Measurements from ENCODE around the gene POMGNT2. TPM values are rescaled to one million over a fixed set of nuclear protein-coding genes. Genes with fewer than 3 reads are reported as not detected.

The POMGNT2 gene
- total RNA-seq, 1 experiment from 2014 or later: 15.5 TPM

DNA sequence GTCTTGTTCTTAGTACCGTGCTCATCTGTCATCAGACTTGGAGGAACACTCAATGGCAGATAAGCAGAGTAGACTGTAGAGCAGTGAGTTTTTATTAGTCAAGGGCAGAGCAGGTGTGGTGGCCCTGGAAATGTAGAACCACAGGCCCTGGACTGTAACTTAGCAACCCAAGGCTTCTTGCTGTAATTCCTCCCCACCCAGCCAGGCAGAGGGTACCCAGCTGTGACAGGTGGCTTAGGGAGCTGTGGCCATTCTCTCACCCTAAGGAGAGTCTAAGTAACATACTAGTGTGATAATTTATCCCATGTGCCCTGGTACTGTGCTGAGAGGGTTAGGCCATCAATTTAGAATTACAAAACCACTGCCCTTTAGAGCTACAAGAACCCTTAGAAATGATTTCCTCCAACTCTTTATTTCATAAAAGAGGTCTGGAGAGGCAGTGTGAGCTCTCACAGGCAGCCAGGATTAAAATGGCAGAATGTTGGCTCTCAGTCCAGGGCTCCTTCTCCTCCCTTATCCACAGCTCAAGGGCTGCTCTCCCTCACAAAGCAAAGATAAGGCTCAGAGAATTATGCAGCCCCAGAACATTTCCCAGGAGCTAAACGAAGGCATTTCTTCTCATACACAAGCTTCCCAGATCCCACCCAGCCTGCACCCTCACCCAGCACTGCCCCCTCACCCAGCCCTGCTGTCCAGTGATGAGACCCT lies 3.0 kb downstream of the POMGNT2 start:
- Mint-ChIP-seq H3K9me3 (ENCODE audit: low read depth, unreplicated experiment) (no peaks in the 10 kb centered on the region), H3K27ac (ENCODE audit: unreplicated experiment) (no peak overlapping the region), H3K36me3 (ENCODE audit: insufficient read depth, unreplicated experiment) (peaks cover 11% of the 10 kb centered on the region), H3K4me1 (ENCODE audit: low read depth, unreplicated experiment) (peaks cover 7% of the 10 kb centered on the region), H3K27me3 (ENCODE audit: unreplicated experiment) (no peaks in the 10 kb centered on the region), H3K4me3 (ENCODE audit: low read depth, unreplicated experiment) (no peak overlapping the region)
- BruUV-seq (replicated peaks): no TSS peak
- CTCF ChIA-PET: interaction anchor here (0.5 kb wide), 1 partner anchor 405 kb away, joined by 3 read pairs; no protein-coding TSS in a partner anchor
- no peak for DNase-seq
- intact Hi-C loops (cut with micrococcal nuclease; ENCODE audit: unreplicated experiment): no loop called here
- TF ChIP-seq, protein P1, sequence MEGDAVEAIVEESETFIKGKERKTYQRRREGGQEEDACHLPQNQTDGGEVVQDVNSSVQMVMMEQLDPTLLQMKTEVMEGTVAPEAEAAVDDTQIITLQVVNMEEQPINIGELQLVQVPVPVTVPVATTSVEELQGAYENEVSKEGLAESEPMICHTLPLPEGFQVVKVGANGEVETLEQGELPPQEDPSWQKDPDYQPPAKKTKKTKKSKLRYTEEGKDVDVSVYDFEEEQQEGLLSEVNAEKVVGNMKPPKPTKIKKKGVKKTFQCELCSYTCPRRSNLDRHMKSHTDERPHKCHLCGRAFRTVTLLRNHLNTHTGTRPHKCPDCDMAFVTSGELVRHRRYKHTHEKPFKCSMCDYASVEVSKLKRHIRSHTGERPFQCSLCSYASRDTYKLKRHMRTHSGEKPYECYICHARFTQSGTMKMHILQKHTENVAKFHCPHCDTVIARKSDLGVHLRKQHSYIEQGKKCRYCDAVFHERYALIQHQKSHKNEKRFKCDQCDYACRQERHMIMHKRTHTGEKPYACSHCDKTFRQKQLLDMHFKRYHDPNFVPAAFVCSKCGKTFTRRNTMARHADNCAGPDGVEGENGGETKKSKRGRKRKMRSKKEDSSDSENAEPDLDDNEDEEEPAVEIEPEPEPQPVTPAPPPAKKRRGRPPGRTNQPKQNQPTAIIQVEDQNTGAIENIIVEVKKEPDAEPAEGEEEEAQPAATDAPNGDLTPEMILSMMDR (IDR thresholded peaks at IDR 0.05; ENCODE audit: unreplicated experiment): no peak

DNA sequence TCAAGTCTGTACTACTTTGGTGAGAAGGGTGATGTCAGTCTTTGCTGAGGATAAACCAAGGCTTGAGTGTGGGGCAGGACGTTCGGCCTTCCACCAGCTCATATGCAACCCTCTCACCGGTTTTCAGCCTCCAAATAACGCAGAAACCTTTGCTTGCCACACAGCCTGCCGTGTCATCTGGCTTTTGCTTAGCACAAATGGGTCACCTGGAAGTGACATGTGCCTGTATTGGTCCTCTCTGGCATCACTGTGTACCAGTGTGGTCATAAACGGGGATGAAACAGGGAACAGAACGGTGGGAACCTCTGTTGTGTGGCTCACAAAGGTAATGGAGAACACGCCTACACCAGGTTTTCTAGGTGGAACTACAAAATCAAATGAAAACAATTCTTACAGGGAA lies 7.1 kb downstream of the POMGNT2 start:
- Mint-ChIP-seq H3K4me1 (ENCODE audit: low read depth, unreplicated experiment) (no peaks in the 10 kb centered on the region), H3K27me3 (ENCODE audit: unreplicated experiment) (no peaks in the 10 kb centered on the region), H3K36me3 (ENCODE audit: insufficient read depth, unreplicated experiment) (no peaks in the 10 kb centered on the region), H3K27ac (ENCODE audit: unreplicated experiment) (no peak overlapping the region), H3K9me3 (ENCODE audit: low read depth, unreplicated experiment) (no peaks in the 10 kb centered on the region), H3K4me3 (ENCODE audit: low read depth, unreplicated experiment) (no peak overlapping the region)
- BruUV-seq (replicated peaks): no TSS peak
- no peak for DNase-seq
- intact Hi-C loops (cut with micrococcal nuclease; ENCODE audit: unreplicated experiment): no loop called here
- TF ChIP-seq, protein P1 (IDR thresholded peaks at IDR 0.05; ENCODE audit: unreplicated experiment): no peak
- CTCF ChIA-PET: no interaction called here

DNA sequence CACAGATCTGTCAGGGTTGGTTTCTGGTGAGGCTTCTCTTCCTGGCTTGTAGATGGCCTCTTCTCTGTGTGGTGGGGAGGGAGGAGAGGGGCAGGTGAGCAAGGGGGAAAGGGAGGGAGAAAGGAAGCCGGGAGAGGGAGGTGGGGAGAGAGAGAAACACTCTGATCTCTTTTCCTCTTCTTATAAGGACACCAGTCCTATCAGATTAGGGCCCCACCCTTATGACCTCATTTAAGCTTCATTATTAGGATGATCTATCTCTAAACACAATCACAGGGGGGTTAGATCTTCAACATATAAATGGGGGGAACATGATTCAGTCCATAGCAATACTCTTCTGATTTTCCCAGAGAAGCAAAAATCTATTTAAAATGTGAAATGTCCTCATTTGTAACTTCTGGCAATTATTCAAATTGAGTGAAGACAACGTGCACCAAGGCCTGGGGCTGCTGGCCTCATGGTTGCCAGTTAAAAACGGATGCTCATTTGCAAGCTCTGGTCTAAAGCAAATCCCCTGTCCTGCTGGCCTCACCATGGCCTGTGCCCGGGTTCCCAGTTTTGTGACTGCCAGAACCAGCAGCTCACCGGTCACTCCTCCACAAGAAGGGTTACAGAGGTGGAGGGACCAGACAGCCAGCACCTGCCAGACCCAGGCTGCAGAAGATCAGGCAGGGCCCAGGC lies 8.3 kb downstream of the POMGNT2 start:
- Mint-ChIP-seq H3K27ac (ENCODE audit: unreplicated experiment) (no peak overlapping the region), H3K4me1 (ENCODE audit: low read depth, unreplicated experiment) (no peaks in the 10 kb centered on the region), H3K9me3 (ENCODE audit: low read depth, unreplicated experiment) (no peaks in the 10 kb centered on the region), H3K4me3 (ENCODE audit: low read depth, unreplicated experiment) (no peak overlapping the region), H3K36me3 (ENCODE audit: insufficient read depth, unreplicated experiment) (no peaks in the 10 kb centered on the region), H3K27me3 (ENCODE audit: unreplicated experiment) (no peaks in the 10 kb centered on the region)
- TF ChIP-seq, protein P1 (IDR thresholded peaks at IDR 0.05; ENCODE audit: unreplicated experiment): no peak
- CTCF ChIA-PET: no interaction called here
- BruUV-seq (replicated peaks): no TSS peak
- DNase-seq: no peak
- intact Hi-C loops (cut with micrococcal nuclease; ENCODE audit: unreplicated experiment): no loop called here

DNA sequence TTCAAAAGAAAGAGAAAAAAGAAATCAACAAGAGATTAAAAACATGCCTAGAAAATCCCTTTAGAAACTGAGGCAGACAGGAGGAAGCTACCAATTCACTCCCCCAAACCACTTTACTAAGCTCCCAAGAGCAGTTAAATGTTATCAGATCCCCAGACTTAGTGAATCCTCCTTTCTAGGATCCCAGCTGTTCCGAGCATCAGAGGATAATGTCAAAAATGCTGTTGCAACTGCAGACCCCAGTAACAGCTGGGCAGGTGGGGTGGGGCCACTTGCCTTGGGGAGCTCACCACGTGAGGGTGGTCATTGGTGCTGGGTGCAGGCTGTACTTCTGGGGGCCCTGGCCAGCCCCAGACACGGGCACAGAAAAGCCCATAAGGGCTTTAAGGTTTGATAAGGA lies 9.1 kb downstream of the POMGNT2 start:
- Mint-ChIP-seq H3K4me3 (ENCODE audit: low read depth, unreplicated experiment) (no peak overlapping the region), H3K27me3 (ENCODE audit: unreplicated experiment) (no peaks in the 10 kb centered on the region), H3K27ac (ENCODE audit: unreplicated experiment) (no peak overlapping the region), H3K4me1 (ENCODE audit: low read depth, unreplicated experiment) (no peaks in the 10 kb centered on the region), H3K36me3 (ENCODE audit: insufficient read depth, unreplicated experiment) (no peaks in the 10 kb centered on the region), H3K9me3 (ENCODE audit: low read depth, unreplicated experiment) (no peaks in the 10 kb centered on the region)
- no peak for DNase-seq
- TF ChIP-seq, protein P1 (IDR thresholded peaks at IDR 0.05; ENCODE audit: unreplicated experiment): no peak
- CTCF ChIA-PET: no interaction called here
- intact Hi-C loops (cut with micrococcal nuclease; ENCODE audit: unreplicated experiment): no loop called here
- BruUV-seq (replicated peaks): no TSS peak
